NOMO-1 treated with DMSO at 0.1 percent for 48 hours (cell line): Measurements from ENCODE around the gene FCHSD1.

Source experiments
- DNase-seq: peaks from one replicate; lab custom pipeline; 2025; ENCODE audit not compliant: unreplicated experiment; lab: John Stamatoyannopoulos, UW

FCHSD1 gene

DNA sequence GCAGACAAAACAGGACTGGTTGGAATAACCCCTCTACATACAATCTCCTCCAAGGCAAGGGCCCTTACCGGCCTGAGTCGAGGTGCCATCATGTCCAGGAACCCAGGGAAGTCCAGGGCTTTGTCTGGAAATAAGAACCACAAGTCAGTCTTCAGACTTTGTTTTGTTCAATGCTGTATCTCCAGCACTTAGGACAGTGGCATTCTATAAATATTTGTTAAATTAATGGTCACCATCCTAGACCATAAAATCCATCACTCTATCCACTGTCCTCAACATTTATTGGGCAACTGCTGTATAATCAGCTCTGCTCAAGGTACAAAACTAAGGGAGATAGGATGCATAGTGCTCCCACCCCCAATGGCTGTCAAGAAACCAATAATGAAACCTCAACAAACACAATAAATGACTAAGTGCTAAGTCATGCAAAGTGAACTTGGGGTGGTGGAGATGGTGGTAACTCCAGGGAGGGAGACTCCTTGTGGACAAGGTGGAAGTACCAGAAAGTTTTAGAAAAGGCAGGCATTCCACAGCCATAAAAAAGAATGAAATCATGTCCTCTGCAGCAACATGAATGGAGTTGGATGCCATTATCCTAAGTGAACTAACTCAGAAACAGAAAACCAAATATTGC, 9.5 kb downstream of the FCHSD1 start:
- no peak for DNase-seq

- DNase-seq: no peak
Measured at GRCh38 chr5:141640698-141641097, 10.5 kb downstream of the FCHSD1 start.

GRCh38 chr5:141640051-141640415, 11.2 kb downstream of the FCHSD1 start:
- DNase-seq: no peak

- DNase-seq: no peak
Measured at GRCh38 chr5:141639357-141640050, 11.7 kb downstream of the FCHSD1 start.

- no peak for DNase-seq
Measured at GRCh38 chr5:141638771-141639170, 12.4 kb downstream of the FCHSD1 start.

DNA sequence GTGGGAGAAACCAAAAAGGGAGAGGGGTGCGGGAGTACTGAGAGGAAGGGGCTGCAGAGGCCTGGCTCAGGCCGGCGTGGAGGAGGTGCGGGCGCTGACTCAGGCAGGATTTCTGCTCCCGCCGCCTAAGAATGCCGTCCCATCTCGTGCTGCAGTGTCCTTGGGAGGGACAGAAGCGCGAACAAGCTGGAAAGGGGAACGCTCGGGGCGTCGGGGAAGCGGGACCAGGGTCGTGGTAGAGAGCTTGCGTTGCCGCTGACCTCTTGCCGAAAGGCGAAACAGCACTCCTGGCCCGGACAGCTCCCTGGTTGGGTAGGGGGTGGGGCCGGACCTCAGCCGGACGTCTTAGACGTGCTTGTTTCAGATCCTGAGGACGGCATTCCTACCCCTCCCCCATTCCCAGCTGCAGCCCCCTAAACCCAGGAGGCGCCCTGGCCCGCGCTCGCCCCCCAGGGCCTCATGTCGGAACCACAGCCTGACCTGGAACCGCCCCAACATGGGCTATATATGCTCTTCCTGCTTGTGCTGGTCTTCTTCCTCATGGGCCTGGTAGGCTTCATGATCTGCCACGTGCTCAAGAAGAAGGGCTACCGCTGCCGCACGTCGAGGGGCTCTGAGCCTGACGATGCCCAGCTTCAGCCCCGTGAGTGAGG, 13.3 kb downstream of the FCHSD1 start:
- DNase-seq: peak; percentile 68

- DNase-seq: no peak
Measured at GRCh38 chr5:141637123-141637766, 14.0 kb downstream of the FCHSD1 start.

- DNase-seq: peak; percentile 81
Measured at GRCh38 chr5:141636413-141637122, 14.7 kb downstream of the FCHSD1 start, which contains the start of the genes HDAC3 and RELL2. Gene HDAC3 (minus strand): TSS chr5:141636849. CDS start chr5:141636790, 59 bp downstream. Gene RELL2 (plus strand): TSS chr5:141636997. CDS start chr5:141638226, 1,229 bp downstream.

- no peak for DNase-seq
Measured at GRCh38 chr5:141636106-141636412, 15.2 kb downstream of the FCHSD1 start.

- DNase-seq: no peak
Measured at GRCh38 chr5:141635646-141636045, 15.6 kb downstream of the FCHSD1 start.

DNA sequence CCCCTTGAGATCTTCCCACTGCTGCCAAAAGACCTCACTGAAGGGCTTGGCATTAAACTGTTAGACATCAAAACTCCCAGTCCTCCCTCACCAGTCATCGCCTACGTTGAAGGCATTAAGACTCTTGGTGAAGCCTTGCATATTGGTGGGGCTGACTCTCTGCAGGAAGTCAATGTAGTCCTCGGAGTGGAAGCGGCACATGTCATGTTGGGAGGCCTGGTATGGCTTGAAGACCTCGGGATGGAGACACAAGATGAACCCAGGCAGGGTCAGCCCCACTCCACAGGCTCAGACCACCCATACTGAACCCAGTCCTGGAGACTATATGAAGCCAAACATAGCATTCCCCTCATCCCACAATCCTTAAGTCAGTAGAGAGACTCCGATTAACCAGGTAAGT, 16.5 kb downstream of the FCHSD1 start:
- DNase-seq: no peak

DNA sequence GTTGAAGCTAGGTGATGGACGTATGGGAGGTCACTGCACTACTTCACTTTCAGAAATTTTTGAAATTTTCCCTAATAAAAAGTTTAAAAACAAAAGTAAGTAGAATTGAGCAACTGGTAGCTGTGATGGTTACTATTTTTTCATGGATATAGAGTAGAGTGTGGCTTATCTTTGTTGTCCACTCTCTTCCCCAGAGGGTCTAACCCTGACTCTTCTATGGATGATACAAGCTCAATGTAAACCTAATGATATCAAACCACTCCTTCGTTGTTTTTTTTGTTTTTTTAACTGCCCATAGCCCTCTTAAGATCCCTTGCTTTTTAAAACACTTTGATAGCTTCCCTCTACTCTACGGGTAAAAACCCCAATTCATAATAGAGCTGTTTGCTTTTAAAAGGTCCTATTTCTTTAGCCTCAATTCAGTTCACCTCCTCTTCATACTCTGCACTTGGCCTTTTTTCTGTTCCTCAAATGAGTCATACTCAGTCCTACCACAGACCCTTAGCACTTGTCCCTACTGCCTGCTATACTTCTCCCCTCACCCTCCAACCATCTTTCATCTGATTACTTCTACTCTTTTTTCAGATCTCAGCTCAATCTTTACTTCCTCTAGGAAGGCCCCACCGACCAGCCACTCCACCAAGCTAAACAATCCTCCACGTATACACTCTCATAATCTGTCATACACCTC, 17.2 kb downstream of the FCHSD1 start:
- DNase-seq: peak; percentile 64

GRCh38 chr5:141632650-141633049, 18.6 kb downstream of the FCHSD1 start:
- DNase-seq: no peak

- no peak for DNase-seq
Measured at GRCh38 chr5:141630570-141631140, 20.6 kb downstream of the FCHSD1 start.

DNA sequence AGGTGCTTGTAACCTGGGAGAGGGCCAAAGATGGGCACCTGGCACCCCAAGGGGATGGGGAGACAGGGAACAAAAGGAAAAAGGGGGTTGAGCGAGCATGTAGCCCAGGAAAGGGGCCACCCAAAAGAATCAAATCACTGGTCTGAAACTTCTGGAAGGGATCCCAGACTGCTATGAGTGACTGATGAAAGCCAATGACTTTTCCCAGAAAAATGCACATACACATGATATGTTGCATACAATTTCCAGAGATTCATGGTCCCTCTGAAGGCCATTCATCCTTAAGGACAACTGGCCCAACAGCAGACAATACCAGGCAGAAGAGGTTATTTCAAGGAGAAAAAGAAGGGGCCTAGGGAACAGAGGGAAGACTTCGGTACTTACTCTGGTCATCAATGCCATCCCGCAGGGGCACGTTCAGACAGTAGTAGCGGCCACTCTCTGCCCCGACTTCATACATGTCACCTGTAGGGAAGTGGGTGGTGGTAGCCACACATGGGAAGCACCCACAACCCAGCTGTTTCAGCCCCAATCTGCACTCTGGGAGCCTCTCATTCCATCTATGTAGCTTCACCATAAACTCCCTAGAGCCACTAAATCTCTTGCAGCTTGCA, 22.9 kb downstream of the FCHSD1 start:
- DNase-seq: no peak

GRCh38 chr5:141623611-141624010, 27.6 kb downstream of the FCHSD1 start:
- no peak for DNase-seq

DNA sequence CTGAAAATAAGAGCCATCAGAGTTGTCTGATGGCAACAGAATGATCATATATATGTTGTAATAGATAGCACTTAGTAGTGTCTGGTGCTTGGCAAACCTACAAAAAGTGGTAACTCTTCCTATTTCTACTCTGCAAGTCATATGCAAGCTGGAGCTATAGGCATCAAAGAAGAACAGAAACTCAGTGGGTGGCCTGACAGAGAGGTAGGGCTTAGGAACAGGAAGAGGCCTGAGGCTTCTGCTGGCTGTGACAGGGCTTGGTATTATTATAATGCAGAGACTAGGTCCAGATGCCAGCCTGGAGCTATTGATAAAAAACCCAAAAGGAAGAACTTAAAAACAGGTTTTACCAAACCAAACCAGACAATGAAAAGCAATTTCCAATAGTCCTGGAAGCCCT, 28.0 kb downstream of the FCHSD1 start:
- DNase-seq: peak; percentile 98

GRCh38 chr5:141618804-141619554, 32.2 kb downstream of the FCHSD1 start, which contains the start of gene DIAPH1:
Gene DIAPH1 (minus strand): TSS chr5:141619000. CDS start chr5:141618914, 86 bp downstream.
- DNase-seq: peak; percentile 96
